Astrocyte (in vitro differentiated cells and primary cell): ENCODE data around the gene NANOGP8. TPM values are rescaled to one million over a fixed set of nuclear protein-coding genes. Genes with fewer than 3 reads are reported as not detected.

Source experiments
- DNase-seq: peaks from one replicate; pipeline ENCODE4 v3.0.0-alpha.2; 2010; ENCODE audit warnings: low read depth
- FAIRE-seq: peaks from 2 replicates; lab custom pipeline; 2011; peaks lifted over from hg19 to GRCh38; lab: Jason Lieb, UNC
- H2AFZ ChIP-seq: 2 replicates; pipeline ENCODE4 v1.6.0; 2012; ENCODE audit warnings: low read depth, low read length, inconsistent platforms
- H3K27ac ChIP-seq: 2 replicates; pipeline ENCODE4 v1.5.1; 2011; ENCODE audit warnings: low read depth, low read length, inconsistent platforms
- H3K27me3 ChIP-seq: 2 replicates; pipeline ENCODE4 v1.6.0; 2011; ENCODE audit warnings: low read length, inconsistent platforms; ENCODE audit not compliant: insufficient read depth
- H3K36me3 ChIP-seq: 2 replicates; pipeline ENCODE4 v1.5.1; 2011; ENCODE audit warnings: low read length, inconsistent platforms; ENCODE audit not compliant: insufficient read depth
- H3K4me1 ChIP-seq: 2 replicates; pipeline ENCODE4 v1.5.1; 2011; ENCODE audit warnings: low read length, inconsistent platforms; ENCODE audit not compliant: insufficient read depth
- H3K4me2 ChIP-seq: 2 replicates; pipeline ENCODE4 v1.6.0; 2012; ENCODE audit warnings: low read length, inconsistent platforms
- H3K4me3 ChIP-seq: 2 replicates; pipeline ENCODE4 v1.5.1; 2011; ENCODE audit warnings: low read depth, mild to moderate bottlenecking, low read length, inconsistent platforms; ENCODE audit not compliant: insufficient read depth
- H3K79me2 ChIP-seq: 2 replicates; pipeline ENCODE4 v1.6.0; 2012; ENCODE audit warnings: mild to moderate bottlenecking, low read length, inconsistent platforms; ENCODE audit not compliant: insufficient read depth
- H3K9ac ChIP-seq: 2 replicates; pipeline ENCODE4 v1.6.0; 2012; ENCODE audit warnings: mild to moderate bottlenecking, low read length, inconsistent platforms
- H3K9me3 ChIP-seq: 2 replicates; pipeline ENCODE4 v1.5.1; 2012; ENCODE audit warnings: low read depth, mild to moderate bottlenecking, low read length, inconsistent platforms; ENCODE audit not compliant: insufficient read depth
- H4K20me1 ChIP-seq: 2 replicates; pipeline ENCODE4 v1.6.0; 2012; ENCODE audit warnings: low read length, inconsistent platforms; ENCODE audit not compliant: insufficient read depth
- H3K27ac Mint-ChIP-seq: one replicate; pipeline ENCODE4 v1.8.0; 2021; ENCODE audit warnings: mild to moderate bottlenecking, mixed read lengths; ENCODE audit not compliant: unreplicated experiment
- H3K27me3 Mint-ChIP-seq: one replicate; pipeline ENCODE4 v1.8.0; 2021; ENCODE audit warnings: low read depth, mixed read lengths; ENCODE audit not compliant: unreplicated experiment
- H3K36me3 Mint-ChIP-seq: one replicate; pipeline ENCODE4 v1.8.0; 2021; ENCODE audit warnings: low read depth, mixed read lengths; ENCODE audit not compliant: unreplicated experiment
- H3K4me1 Mint-ChIP-seq: one replicate; pipeline ENCODE4 v1.8.0; 2021; ENCODE audit warnings: low read depth, mixed read lengths; ENCODE audit not compliant: unreplicated experiment
- H3K4me3 Mint-ChIP-seq: one replicate; pipeline ENCODE4 v1.8.0; 2021; ENCODE audit warnings: mild to moderate bottlenecking, moderate library complexity, mixed read lengths; ENCODE audit not compliant: unreplicated experiment
- H3K9me3 Mint-ChIP-seq: one replicate; pipeline ENCODE4 v1.8.0; 2021; ENCODE audit warnings: mild to moderate bottlenecking, mixed read lengths; ENCODE audit not compliant: unreplicated experiment
- EZH2 ChIP-seq: IDR thresholded peaks from 2 replicates; pipeline ENCODE4 v1.6.1; 2012; ENCODE audit warnings: mild to moderate bottlenecking, low read length, inconsistent platforms; ENCODE audit not compliant: insufficient read depth
- total RNA-seq: library from RNA; stranded (reverse); gene quantifications from 2 replicates; pipeline ENCODE4 v1.2.1, GENCODE V29; 2021
- TF ChIP-seq, protein P1 (sequence below): IDR thresholded peaks from 2 replicates; pipeline ENCODE4 v1.5.1; 2011; ENCODE audit warnings: low read depth, mild to moderate bottlenecking, inconsistent platforms, low read length, moderate library complexity; ENCODE audit not compliant: insufficient read depth

The NANOGP8 gene
- total RNA-seq, 1 donor from 2014 or later, result not detected

DNA sequence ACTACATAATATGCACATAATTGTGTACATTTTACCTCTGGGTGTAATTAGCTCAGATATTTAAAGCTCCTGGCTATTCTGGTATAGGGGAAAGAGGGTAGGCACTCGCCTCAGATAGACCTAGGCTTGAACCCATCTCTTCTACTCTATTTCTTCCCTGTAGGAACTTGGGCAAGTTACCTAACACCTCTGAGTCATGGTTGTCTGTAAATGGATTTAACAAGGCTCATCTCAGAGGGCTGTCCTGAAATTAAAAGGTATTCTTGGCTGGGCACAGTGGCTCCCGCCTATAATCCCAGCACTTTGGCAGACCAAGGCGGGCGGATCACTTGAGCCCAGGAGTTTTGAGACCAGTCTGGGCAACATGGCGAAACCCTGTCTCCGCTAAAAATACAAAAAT is 30.7 kb downstream of the NANOGP8 start:
- peaks cover 2% of the 10 kb centered on the region for H3K4me1 Mint-ChIP-seq

DNA sequence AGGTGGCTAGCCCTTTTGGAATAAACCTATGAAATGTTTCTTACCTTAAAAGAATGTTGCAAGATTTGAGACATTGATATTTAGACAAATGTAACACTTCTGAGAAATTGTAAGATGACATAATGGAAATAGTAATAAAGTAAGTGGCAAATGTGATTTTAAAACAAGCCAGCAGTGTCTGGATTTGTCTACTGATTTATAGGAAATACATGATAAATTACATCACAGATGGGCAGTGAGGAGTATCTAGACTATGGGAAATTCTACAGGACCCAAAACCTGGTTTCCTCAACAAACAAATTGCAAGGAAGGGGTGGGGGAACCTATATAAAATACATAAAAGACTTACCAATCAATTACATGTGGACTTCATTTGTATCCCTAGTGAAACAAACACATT is 37.1 kb downstream of the NANOGP8 start:
- H3K9me3 ChIP-seq, result no peaks in the 10 kb centered on the region
- FAIRE-seq, result no peak
- TF ChIP-seq EZH2, result no peak
- TF ChIP-seq, protein P1, sequence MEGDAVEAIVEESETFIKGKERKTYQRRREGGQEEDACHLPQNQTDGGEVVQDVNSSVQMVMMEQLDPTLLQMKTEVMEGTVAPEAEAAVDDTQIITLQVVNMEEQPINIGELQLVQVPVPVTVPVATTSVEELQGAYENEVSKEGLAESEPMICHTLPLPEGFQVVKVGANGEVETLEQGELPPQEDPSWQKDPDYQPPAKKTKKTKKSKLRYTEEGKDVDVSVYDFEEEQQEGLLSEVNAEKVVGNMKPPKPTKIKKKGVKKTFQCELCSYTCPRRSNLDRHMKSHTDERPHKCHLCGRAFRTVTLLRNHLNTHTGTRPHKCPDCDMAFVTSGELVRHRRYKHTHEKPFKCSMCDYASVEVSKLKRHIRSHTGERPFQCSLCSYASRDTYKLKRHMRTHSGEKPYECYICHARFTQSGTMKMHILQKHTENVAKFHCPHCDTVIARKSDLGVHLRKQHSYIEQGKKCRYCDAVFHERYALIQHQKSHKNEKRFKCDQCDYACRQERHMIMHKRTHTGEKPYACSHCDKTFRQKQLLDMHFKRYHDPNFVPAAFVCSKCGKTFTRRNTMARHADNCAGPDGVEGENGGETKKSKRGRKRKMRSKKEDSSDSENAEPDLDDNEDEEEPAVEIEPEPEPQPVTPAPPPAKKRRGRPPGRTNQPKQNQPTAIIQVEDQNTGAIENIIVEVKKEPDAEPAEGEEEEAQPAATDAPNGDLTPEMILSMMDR, result no peak

More for the DNA sequence above, 30.7 kb downstream of the NANOGP8 start:
- Mint-ChIP-seq H3K9me3 (peaks cover 3% of the 10 kb centered on the region), H3K27ac (no peak overlapping the region), H3K27me3 (no peaks in the 10 kb centered on the region), H3K36me3 (no peaks in the 10 kb centered on the region), H3K4me3 (no peak overlapping the region)
- Histone ChIP-seq H3K9ac (no peak overlapping the region), H3K4me1 (no peaks in the 10 kb centered on the region), H3K4me3 (no peak overlapping the region), H4K20me1 (no peaks in the 10 kb centered on the region), H3K36me3 (no peaks in the 10 kb centered on the region), H3K27ac (no peak overlapping the region), H3K27me3 (no peaks in the 10 kb centered on the region), H2AFZ (no peak overlapping the region), H3K4me2 (no peak overlapping the region), H3K79me2 (no peaks in the 10 kb centered on the region), H3K9me3 (no peaks in the 10 kb centered on the region)
- no peak for TF ChIP-seq EZH2
- TF ChIP-seq, protein P1, result no peak
- DNase-seq (no peak), FAIRE-seq (no peak)

DNA sequence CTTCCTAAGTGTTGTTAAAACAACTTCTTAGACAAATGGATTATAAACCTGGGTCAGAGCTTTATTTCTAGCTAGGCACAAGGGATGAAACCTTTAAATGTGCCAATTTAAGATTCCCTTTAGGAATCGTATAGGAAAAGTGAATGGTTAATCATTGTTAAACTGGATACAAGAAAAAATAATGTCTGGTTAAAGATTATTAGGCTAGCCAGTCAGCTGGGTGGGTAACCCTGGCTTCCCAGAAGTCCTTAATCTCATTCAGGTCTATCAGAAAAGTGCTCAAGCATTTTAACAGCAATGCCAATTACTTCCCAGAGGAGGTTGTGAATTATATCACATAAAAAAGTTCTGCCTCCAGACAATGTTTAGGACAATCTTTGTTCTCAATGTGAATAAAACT is 37.6 kb downstream of the NANOGP8 start:
- no peak for DNase-seq
- no peaks in the 10 kb centered on the region for H3K27me3 ChIP-seq
- H3K4me1 ChIP-seq, result no peaks in the 10 kb centered on the region
- Mint-ChIP-seq H3K27me3 (no peaks in the 10 kb centered on the region), H3K27ac (no peak overlapping the region), H3K4me1 (no peaks in the 10 kb centered on the region), H3K36me3 (no peaks in the 10 kb centered on the region), H3K4me3 (no peak overlapping the region), H3K9me3 (peaks cover 1% of the 10 kb centered on the region)
- no peak overlapping the region for H3K4me3 ChIP-seq
- H4K20me1 ChIP-seq, result no peaks in the 10 kb centered on the region
- no peak overlapping the region for H3K27ac ChIP-seq
- H3K9ac ChIP-seq, result no peak overlapping the region
- H3K79me2 ChIP-seq, result no peaks in the 10 kb centered on the region
- no peaks in the 10 kb centered on the region for H3K9me3 ChIP-seq
- H3K4me2 ChIP-seq, result no peak overlapping the region
- no peak overlapping the region for H2AFZ ChIP-seq
- H3K36me3 ChIP-seq, result no peaks in the 10 kb centered on the region
- TF ChIP-seq, protein P1, result no peak
- TF ChIP-seq EZH2, result no peak
- no peak for FAIRE-seq

More for the DNA sequence above, 37.1 kb downstream of the NANOGP8 start:
- Histone ChIP-seq H3K9ac (no peak overlapping the region), H3K79me2 (no peaks in the 10 kb centered on the region), H3K4me1 (no peaks in the 10 kb centered on the region), H4K20me1 (no peaks in the 10 kb centered on the region), H3K4me3 (no peak overlapping the region), H3K27me3 (no peaks in the 10 kb centered on the region), H3K27ac (no peak overlapping the region), H2AFZ (no peak overlapping the region), H3K4me2 (no peak overlapping the region), H3K36me3 (no peaks in the 10 kb centered on the region)
- no peaks in the 10 kb centered on the region for H3K4me1 Mint-ChIP-seq
- DNase-seq, result no peak
- no peak overlapping the region for H3K4me3 Mint-ChIP-seq
- peaks cover 3% of the 10 kb centered on the region for H3K9me3 Mint-ChIP-seq
- no peaks in the 10 kb centered on the region for H3K36me3 Mint-ChIP-seq
- no peaks in the 10 kb centered on the region for H3K27me3 Mint-ChIP-seq
- H3K27ac Mint-ChIP-seq, result no peak overlapping the region
